ENCODE data around the gene SIX2. TPM values are rescaled to one million over a fixed set of nuclear protein-coding genes. Genes with fewer than 3 reads are reported as not detected.

Gene SIX2
- polyA plus RNA-seq, 1 donor (not counting 4 experiments of a cell fraction or from before 2014, with no cell fraction given), result not detected

DNA sequence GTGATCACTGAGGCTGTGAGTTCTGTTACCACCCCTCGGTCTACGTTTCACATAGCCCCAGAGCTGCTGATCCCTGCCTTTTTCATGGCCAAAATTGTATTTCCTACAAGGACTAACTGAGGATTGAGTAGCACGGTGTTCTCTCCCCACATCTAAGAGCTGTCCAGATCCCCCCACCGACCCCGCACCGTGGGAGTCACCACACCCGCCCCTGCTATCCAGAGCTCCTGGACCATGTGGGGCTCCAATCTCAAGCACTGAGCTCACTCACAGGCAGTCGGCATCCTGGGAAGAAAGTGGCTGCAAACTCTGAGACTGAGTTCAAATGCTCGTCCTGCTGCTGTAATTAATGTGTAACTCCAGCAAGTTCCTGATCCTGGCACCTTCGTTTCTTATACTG, 9.7 kb downstream of the SIX2 start:
- dilution Hi-C loops (cut with MboI; ENCODE audit: extremely low pct_ligation_motif_present, low sequenced_read_pairs), result no loop called here
- no peak for FAIRE-seq
- Histone ChIP-seq H3K9me3 (ENCODE audit: control insufficient read depth, low read depth, low read length) (no peaks in the 10 kb centered on the region), H3K4me1 (ENCODE audit: control insufficient read depth, extremely low read depth, insufficient read depth, low read length) (no peaks in the 10 kb centered on the region), H3K4me2 (ENCODE audit: control insufficient read depth, extremely low read depth, insufficient read depth, low read depth, low read length) (no peak overlapping the region), H3K27me3 (ENCODE audit: control insufficient read depth, extremely low read depth, insufficient read depth, low read length) (peaks cover 73% of the 10 kb centered on the region), H3K79me2 (ENCODE audit: control insufficient read depth, insufficient read depth, low read length) (no peaks in the 10 kb centered on the region), H3K4me3 (ENCODE audit: control insufficient read depth in 2 of 3, extremely low read depth in 1 of 3, insufficient read depth in 2 of 3, low read depth in 1 of 3, low read length in 3 of 3) (no peak overlapping the region), H2AFZ (ENCODE audit: control insufficient read depth, low read length) (no peak overlapping the region), H3K9ac (ENCODE audit: control insufficient read depth, extremely low read depth, insufficient read depth, low read length) (no peak overlapping the region), H3K9me1 (ENCODE audit: control insufficient read depth, extremely low read depth, insufficient read depth, low read length) (no peaks in the 10 kb centered on the region), H3K27ac (ENCODE audit: control insufficient read depth, insufficient read depth, low read length) (no peak overlapping the region), H4K20me1 (ENCODE audit: control insufficient read depth, extremely low read depth, insufficient read depth, low read length) (no peaks in the 10 kb centered on the region), H3K36me3 (ENCODE audit: control insufficient read depth in 2 of 2, extremely low read depth in 1 of 2, insufficient read depth in 2 of 2, low read length in 2 of 2) (no peaks in the 10 kb centered on the region)
- no peak for TF ChIP-seq EZH2 (IDR thresholded peaks at IDR 0.05; ENCODE audit: low read length)
- TF ChIP-seq, protein P1, sequence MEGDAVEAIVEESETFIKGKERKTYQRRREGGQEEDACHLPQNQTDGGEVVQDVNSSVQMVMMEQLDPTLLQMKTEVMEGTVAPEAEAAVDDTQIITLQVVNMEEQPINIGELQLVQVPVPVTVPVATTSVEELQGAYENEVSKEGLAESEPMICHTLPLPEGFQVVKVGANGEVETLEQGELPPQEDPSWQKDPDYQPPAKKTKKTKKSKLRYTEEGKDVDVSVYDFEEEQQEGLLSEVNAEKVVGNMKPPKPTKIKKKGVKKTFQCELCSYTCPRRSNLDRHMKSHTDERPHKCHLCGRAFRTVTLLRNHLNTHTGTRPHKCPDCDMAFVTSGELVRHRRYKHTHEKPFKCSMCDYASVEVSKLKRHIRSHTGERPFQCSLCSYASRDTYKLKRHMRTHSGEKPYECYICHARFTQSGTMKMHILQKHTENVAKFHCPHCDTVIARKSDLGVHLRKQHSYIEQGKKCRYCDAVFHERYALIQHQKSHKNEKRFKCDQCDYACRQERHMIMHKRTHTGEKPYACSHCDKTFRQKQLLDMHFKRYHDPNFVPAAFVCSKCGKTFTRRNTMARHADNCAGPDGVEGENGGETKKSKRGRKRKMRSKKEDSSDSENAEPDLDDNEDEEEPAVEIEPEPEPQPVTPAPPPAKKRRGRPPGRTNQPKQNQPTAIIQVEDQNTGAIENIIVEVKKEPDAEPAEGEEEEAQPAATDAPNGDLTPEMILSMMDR (optimal IDR thresholded peaks at IDR 0.05 in 1 of 3, IDR thresholded peaks at IDR 0.05 in 1 of 3, conservative IDR thresholded peaks at IDR 0.05 in 1 of 3; ENCODE audit: extremely low read depth in 1 of 3, insufficient read depth in 2 of 3, low read length in 3 of 3), result no peak
- no peak for DNase-seq (ENCODE audit: low read depth, low spot score)

DNA sequence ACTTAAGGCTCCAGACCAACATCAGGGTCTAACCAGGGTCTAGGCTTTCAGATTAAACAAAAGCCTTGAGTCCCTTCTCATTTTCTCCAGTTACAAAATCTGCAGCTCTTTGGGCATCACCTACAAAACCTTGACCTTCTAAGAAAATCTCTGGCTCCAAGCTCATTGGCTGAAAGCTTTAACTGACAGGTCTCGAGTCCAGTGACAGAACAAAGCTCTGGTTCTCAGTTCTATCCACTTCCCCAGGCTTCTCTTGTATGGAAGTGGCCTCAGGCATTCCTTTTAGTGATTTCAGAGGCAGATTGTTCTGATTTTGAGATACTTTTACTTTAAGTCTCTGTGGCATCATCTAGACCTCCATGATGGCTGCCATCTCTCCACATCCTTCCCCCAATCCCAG, 11.3 kb downstream of the SIX2 start:
- Histone ChIP-seq H2AFZ (ENCODE audit: control insufficient read depth, low read length) (no peak overlapping the region), H3K4me3 (ENCODE audit: control insufficient read depth in 2 of 3, extremely low read depth in 1 of 3, insufficient read depth in 2 of 3, low read depth in 1 of 3, low read length in 3 of 3) (no peak overlapping the region), H4K20me1 (ENCODE audit: control insufficient read depth, extremely low read depth, insufficient read depth, low read length) (no peaks in the 10 kb centered on the region), H3K27me3 (ENCODE audit: control insufficient read depth, extremely low read depth, insufficient read depth, low read length) (peaks cover 65% of the 10 kb centered on the region), H3K36me3 (ENCODE audit: control insufficient read depth in 2 of 2, extremely low read depth in 1 of 2, insufficient read depth in 2 of 2, low read length in 2 of 2) (no peaks in the 10 kb centered on the region), H3K4me2 (ENCODE audit: control insufficient read depth, extremely low read depth, insufficient read depth, low read depth, low read length) (no peak overlapping the region), H3K27ac (ENCODE audit: control insufficient read depth, insufficient read depth, low read length) (no peak overlapping the region), H3K9ac (ENCODE audit: control insufficient read depth, extremely low read depth, insufficient read depth, low read length) (no peak overlapping the region), H3K9me3 (ENCODE audit: control insufficient read depth, low read depth, low read length) (no peaks in the 10 kb centered on the region), H3K9me1 (ENCODE audit: control insufficient read depth, extremely low read depth, insufficient read depth, low read length) (no peaks in the 10 kb centered on the region), H3K79me2 (ENCODE audit: control insufficient read depth, insufficient read depth, low read length) (no peaks in the 10 kb centered on the region), H3K4me1 (ENCODE audit: control insufficient read depth, extremely low read depth, insufficient read depth, low read length) (no peaks in the 10 kb centered on the region)
- FAIRE-seq (no peak), DNase-seq (ENCODE audit: low read depth, low spot score) (no peak)
- dilution Hi-C loops (cut with MboI; ENCODE audit: extremely low pct_ligation_motif_present, low sequenced_read_pairs), result no loop called here
- TF ChIP-seq, protein P1 (optimal IDR thresholded peaks at IDR 0.05 in 1 of 3, IDR thresholded peaks at IDR 0.05 in 1 of 3, conservative IDR thresholded peaks at IDR 0.05 in 1 of 3; ENCODE audit: extremely low read depth in 1 of 3, insufficient read depth in 2 of 3, low read length in 3 of 3), result no peak
- TF ChIP-seq EZH2 (IDR thresholded peaks at IDR 0.05; ENCODE audit: low read length), result no peak

Data from keratinocyte (primary cell).